GM06990 (cell line): Measurements from ENCODE around the gene SNX30.

Experiments used
- DNase-seq: peaks from one replicate; pipeline ENCODE4 v3.0.0-alpha.2; 2011; ENCODE audit not compliant: insufficient read length; ENCODE audit errors: extremely low read depth
- H3K27me3 ChIP-seq: replicated peaks from 2 replicates; pipeline ENCODE4 v1.6.0; 2011; ENCODE audit warnings: low read length; ENCODE audit not compliant: control insufficient read depth, insufficient read depth
- H3K36me3 ChIP-seq: 2 replicates; pipeline ENCODE4 v1.5.1; 2011; ENCODE audit warnings: low read length; ENCODE audit not compliant: control insufficient read depth, insufficient read depth
- H3K4me3 ChIP-seq: replicated peaks from 2 replicates; pipeline ENCODE4 v1.5.1; 2011; ENCODE audit warnings: low read depth, mild to moderate bottlenecking, control low read depth, low read length
- CTCF ChIP-seq: IDR thresholded peaks from 2 replicates; pipeline ENCODE4 v1.5.1; 2011; ENCODE audit warnings: low read length, control low read depth, mild to moderate bottlenecking, inconsistent platforms; ENCODE audit not compliant: insufficient read depth, poor library complexity, severe bottlenecking

Gene SNX30

DNA sequence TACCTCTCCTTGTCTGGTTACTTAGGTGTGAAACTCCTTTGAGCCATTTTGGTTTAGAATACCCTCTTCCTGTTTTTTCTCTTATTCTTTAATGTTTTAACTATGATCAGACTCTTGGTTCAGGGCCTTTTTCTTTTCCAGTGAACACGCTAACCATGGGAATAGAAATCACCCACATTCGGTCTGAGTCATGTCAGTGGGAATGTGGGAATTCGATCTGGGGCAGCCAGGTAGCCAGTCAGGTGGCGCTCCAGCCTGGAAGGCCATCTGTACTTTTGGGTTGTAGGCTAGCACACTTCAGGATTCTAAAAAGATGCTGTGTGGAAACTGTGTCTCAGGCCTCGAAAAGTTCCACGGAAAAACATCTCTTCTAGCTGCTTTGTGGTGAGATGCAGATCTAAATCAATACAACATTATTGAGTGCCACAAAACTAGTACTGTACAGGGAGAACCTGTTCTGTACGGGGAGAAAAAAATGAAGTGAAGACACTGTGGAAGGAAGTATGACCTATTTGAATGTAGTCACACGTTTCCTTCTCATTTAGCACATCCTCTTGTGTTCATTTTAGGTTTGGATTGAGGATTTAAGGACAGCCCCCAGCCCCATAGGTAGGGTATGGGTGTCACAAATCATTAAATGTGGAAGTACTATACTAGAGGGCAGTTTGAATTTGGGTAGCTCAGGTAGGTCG lies 36.4 kb downstream of the SNX30 start:
- H3K4me3 ChIP-seq: no peak overlapping the region
- no peak for DNase-seq
- no peak for TF ChIP-seq CTCF
- H3K27me3 ChIP-seq: no peaks in the 10 kb centered on the region
- no peaks in the 10 kb centered on the region for H3K36me3 ChIP-seq

- Histone ChIP-seq H3K36me3 (no peaks in the 10 kb centered on the region), H3K27me3 (no peaks in the 10 kb centered on the region), H3K4me3 (no peak overlapping the region)
- TF ChIP-seq CTCF: no peak
- DNase-seq: no peak
Measured at GRCh38 chr9:112787978-112788377, 37.4 kb downstream of the SNX30 start.

DNA sequence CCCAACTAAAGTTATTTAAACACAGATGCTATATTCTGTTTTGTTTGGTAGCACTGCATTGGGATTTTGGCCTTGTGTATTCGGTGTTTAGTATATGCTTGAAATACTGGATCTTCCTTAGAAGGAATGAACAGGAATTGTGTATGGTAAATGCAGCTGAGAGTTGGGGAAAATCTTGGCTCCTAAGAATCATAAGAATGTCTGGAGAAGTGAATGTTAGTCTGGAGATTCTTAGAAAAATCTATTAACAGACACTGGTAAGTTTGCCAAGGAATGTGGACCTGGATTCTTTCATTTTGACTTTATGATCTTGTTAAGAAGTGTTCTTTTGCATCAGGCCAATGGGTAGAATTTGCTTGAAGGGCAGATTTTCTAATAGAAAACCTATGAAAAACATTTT lies 38.9 kb downstream of the SNX30 start:
- no peak for DNase-seq
- TF ChIP-seq CTCF: no peak
- no peak overlapping the region for H3K4me3 ChIP-seq
- H3K27me3 ChIP-seq: no peaks in the 10 kb centered on the region
- H3K36me3 ChIP-seq: no peaks in the 10 kb centered on the region

DNA sequence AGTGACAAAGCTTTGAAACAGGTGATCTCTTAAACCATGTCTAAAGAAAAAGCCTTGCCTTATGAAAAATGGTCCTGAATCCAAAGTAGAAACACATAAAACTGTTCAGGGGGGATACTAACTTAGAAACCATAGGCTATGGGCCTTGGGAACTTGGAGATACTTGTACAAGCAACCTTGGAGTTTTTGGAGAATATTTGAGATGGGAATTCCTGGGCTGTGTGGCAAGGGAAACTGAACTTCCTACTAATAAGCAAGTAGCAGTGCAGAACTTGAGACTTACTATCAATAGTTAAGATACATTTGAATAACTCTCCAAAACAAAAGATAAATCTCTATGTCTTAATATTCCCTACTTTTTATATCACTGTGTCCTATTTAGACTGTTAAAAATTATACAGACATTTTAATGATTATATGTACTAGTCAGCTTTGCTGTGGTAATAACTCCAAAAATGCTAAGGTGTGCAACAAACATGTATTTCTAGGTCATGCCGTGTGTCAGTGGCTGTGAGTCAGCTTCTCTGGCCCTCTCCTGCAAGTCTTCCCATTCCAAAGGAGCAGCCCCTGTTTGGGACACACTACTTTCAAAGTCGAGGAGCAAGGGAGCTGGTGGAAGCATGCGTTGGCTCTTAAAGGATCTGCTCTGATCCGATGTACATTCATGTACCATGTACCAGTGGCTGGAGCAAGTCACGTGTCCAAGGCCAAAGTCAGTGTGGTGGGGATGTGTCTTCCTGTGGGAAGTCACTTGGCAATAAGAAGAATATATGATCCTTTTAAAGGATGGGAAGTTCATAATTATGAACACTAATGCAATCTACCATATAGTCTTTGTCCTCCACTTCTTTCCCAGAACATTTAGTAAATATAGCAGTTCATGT lies 39.6 kb downstream of the SNX30 start:
- H3K4me3 ChIP-seq: no peak overlapping the region
- H3K36me3 ChIP-seq: no peaks in the 10 kb centered on the region
- TF ChIP-seq CTCF: no peak
- DNase-seq: no peak
- no peaks in the 10 kb centered on the region for H3K27me3 ChIP-seq

GRCh38 chr9:112792670-112793069 lies 42.1 kb downstream of the SNX30 start:
- Histone ChIP-seq H3K36me3 (no peaks in the 10 kb centered on the region), H3K4me3 (no peak overlapping the region), H3K27me3 (no peaks in the 10 kb centered on the region)
- TF ChIP-seq CTCF: no peak
- DNase-seq: no peak
